ENCODE results near the gene OXER1. TPM values are rescaled to one million over a fixed set of nuclear protein-coding genes. Genes with fewer than 3 reads are reported as not detected.

OXER1 gene
- total RNA-seq: 0.57 TPM
- polyA plus RNA-seq: 3.4 TPM
- long read RNA-seq, donor 1: 0 reads
- long read RNA-seq, donor 2, transcript OXER1-201 (1 exons, 1,781 nt): major isoform, 7 of 7 reads
- long read RNA-seq, donor 2, partial matches to known transcripts: 0 of 7 reads
- long read RNA-seq, donor 2, other reads (novel, unspliced or antisense): 0 of 7 reads
- long read RNA-seq, donor 3, partial matches to known transcripts: 0 of 1 reads
- long read RNA-seq, donor 3, other reads (novel, unspliced or antisense): 0 of 1 reads
- long read RNA-seq, donor 4: 0 reads
- long read RNA-seq, donor 5, transcript OXER1-201 (1 exons, 1,781 nt): major isoform, 8 of 8 reads
- long read RNA-seq, donor 5, partial matches to known transcripts: 0 of 8 reads
- long read RNA-seq, donor 5, other reads (novel, unspliced or antisense): 0 of 8 reads
- long read RNA-seq, donor 6: 0 reads
- long read RNA-seq, donor 7: 0 reads
- long read RNA-seq, donor 8, partial matches to known transcripts: 0 of 1 reads
- long read RNA-seq, donor 8, other reads (novel, unspliced or antisense): 0 of 1 reads
- long read RNA-seq, donor 9, partial matches to known transcripts: 0 of 1 reads
- long read RNA-seq, donor 9, other reads (novel, unspliced or antisense): 0 of 1 reads
- long read RNA-seq, donor 10, partial matches to known transcripts: 0 of 1 reads
- long read RNA-seq, donor 10, other reads (novel, unspliced or antisense): 0 of 1 reads

DNA sequence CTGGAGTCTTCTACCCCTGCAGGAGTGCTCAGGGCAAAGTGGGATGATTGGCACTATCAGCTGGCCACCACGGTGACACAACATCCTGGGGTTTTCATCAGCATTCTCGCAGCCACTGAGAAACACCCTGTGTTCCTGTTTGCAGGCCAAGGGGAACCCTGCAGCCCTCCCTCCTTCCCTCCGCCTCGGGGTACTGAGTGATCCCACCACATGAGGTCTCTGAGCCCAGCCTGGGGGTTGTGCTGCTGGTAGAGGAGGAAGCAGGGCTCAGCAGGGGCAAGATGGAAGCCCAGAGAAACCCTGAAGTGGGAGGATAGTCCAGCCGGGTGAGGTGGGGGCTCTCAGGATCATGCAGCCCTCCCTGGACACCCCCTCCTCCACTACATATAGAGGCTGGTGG lies at the start of gene OXER1:
Gene OXER1 (minus strand): TSS at position 40 of the 400 bp plus-strand sequence. CDS start 73 bp downstream, outside the sequence.
- DNase-seq (ENCODE audit: low read depth in 6 of 9, low spot score in 9 of 9): no peak
- H3K4me1 ChIP-seq (ENCODE audit: control insufficient read depth in 2 of 2, insufficient read depth in 2 of 2, low read length in 2 of 2): no peaks in the 10 kb centered on the region
- no peaks in the 10 kb centered on the region for H3K27me3 ChIP-seq (ENCODE audit: control insufficient read depth in 2 of 2, insufficient read depth in 1 of 2, low read length in 1 of 2)
- no peak within 1 kb of the TSS for H3K27ac ChIP-seq (ENCODE audit: low read depth in 1 of 2, low read length in 1 of 2)
- 34% methylated on average over 5 of the region's 5 CpGs for WGBS
- peaks cover 0 to 1% of the 10 kb centered on the region in 2 donors for H3K9me3 ChIP-seq (ENCODE audit: control insufficient read depth in 2 of 2, insufficient read depth in 1 of 2, low read length in 1 of 2)
- H3K36me3 ChIP-seq (ENCODE audit: control insufficient read depth in 2 of 2, insufficient read depth in 2 of 2, low read length in 1 of 2): peaks cover 45 to 57% of the 10 kb centered on the region in 2 donors
- no peak within 1 kb of the TSS for H3K4me3 ChIP-seq (ENCODE audit: low read length in 2 of 2)

DNA sequence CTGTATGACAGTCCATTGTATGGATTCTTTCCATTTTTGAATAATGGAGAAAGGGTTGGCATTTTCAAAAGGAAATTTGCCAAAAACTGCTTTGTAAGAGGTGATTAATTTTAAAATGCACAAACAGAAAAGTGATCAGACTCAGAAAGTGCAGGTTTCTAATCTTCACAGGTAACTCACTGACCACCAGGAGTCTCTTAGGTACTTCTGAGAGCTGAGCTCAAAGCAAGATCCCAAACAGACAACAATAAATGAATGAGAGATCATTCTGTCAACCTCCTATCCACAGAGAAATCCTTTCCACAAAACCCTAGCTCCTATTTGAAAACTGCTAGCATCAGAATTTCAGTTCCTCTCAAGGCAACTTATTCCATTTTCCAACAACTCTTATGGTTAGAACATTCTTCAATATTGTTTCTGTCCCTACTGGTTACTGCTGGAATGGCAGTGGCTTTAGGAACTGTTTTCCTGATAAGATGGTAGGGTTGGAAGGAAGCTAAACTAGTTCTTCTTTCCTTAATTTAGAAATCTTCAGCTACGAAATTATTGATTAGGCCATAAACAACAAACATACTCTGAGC lies 49.1 kb upstream of the OXER1 start:
- Histone ChIP-seq H3K27me3 (ENCODE audit: control insufficient read depth in 2 of 2, insufficient read depth in 1 of 2, low read length in 1 of 2) (peaks cover 0 to 3% of the 10 kb centered on the region in 2 donors), H3K9me3 (ENCODE audit: control insufficient read depth in 2 of 2, insufficient read depth in 1 of 2, low read length in 1 of 2) (no peaks in the 10 kb centered on the region), H3K27ac (ENCODE audit: low read depth in 1 of 2, low read length in 1 of 2) (no peak overlapping the region), H3K36me3 (ENCODE audit: control insufficient read depth in 2 of 2, insufficient read depth in 2 of 2, low read length in 1 of 2) (no peaks in the 10 kb centered on the region), H3K4me3 (ENCODE audit: low read length in 2 of 2) (no peak overlapping the region), H3K4me1 (ENCODE audit: control insufficient read depth in 2 of 2, insufficient read depth in 2 of 2, low read length in 2 of 2) (peaks cover 5 to 23% of the 10 kb centered on the region in 2 donors)
- peak in 1 of 9 donors; percentile 33 for DNase-seq (ENCODE audit: low read depth in 6 of 9, low spot score in 9 of 9)
- 0% methylated on average over 1 of the region's 1 CpG for WGBS

DNA sequence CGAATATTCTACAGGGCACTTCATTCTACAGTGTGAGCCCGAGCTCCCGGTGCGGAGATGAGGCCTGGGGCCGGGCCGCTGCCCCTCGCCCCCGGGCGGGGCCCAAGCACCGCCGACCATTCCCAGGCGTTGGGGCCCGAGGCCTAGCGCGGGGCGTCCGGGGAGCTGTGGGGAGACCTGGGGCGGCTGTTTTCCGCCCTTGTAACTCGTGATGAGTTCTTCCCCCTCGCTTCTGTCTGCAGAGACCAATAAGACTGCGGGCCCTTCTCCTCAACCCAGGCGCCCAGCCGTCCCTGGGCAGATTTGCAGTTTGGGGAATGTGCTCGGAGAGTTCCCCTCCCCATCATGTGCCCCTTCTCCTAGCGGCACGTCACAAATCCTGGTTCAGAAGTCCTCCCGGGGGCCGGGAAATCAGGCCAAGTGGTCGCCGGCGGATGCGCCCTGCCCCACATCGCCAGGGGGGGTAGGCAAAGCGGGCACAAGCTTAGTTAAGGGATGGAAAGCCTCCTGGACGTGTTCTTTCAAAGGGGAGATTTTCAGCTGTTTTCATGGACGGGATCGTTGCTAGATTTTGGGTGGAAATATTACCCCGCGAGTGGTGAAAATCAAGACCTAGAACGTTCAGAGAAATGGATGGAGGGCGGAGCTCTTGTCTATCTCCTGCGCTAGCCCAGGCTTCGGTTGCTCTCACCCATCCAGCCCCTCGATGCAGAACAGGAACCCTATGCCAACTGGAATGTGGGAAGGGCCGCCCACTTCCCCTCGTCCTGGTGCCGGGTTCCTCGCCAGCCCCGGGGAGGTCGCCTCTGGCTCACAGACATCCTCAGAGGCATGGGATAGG lies 47.3 kb upstream of the OXER1 start:
- H3K4me1 ChIP-seq (ENCODE audit: control insufficient read depth in 2 of 2, insufficient read depth in 2 of 2, low read length in 2 of 2): peaks cover 5 to 23% of the 10 kb centered on the region in 2 donors
- peaks cover 0 to 3% of the 10 kb centered on the region in 2 donors for H3K27me3 ChIP-seq (ENCODE audit: control insufficient read depth in 2 of 2, insufficient read depth in 1 of 2, low read length in 1 of 2)
- no peaks in the 10 kb centered on the region for H3K9me3 ChIP-seq (ENCODE audit: control insufficient read depth in 2 of 2, insufficient read depth in 1 of 2, low read length in 1 of 2)
- no peaks in the 10 kb centered on the region for H3K36me3 ChIP-seq (ENCODE audit: control insufficient read depth in 2 of 2, insufficient read depth in 2 of 2, low read length in 1 of 2)
- H3K27ac ChIP-seq (ENCODE audit: low read depth in 1 of 2, low read length in 1 of 2): peak overlapping the region; percentile 94 to 98
- peak in 7 of 9 donors; percentile 36 to 74 (median 44) for DNase-seq (ENCODE audit: low read depth in 6 of 9, low spot score in 9 of 9)
- under 1% methylated on average over 51 of the region's 51 CpGs for WGBS
- peak overlapping the region; percentile 65 to 69 for H3K4me3 ChIP-seq (ENCODE audit: low read length in 2 of 2)

DNA sequence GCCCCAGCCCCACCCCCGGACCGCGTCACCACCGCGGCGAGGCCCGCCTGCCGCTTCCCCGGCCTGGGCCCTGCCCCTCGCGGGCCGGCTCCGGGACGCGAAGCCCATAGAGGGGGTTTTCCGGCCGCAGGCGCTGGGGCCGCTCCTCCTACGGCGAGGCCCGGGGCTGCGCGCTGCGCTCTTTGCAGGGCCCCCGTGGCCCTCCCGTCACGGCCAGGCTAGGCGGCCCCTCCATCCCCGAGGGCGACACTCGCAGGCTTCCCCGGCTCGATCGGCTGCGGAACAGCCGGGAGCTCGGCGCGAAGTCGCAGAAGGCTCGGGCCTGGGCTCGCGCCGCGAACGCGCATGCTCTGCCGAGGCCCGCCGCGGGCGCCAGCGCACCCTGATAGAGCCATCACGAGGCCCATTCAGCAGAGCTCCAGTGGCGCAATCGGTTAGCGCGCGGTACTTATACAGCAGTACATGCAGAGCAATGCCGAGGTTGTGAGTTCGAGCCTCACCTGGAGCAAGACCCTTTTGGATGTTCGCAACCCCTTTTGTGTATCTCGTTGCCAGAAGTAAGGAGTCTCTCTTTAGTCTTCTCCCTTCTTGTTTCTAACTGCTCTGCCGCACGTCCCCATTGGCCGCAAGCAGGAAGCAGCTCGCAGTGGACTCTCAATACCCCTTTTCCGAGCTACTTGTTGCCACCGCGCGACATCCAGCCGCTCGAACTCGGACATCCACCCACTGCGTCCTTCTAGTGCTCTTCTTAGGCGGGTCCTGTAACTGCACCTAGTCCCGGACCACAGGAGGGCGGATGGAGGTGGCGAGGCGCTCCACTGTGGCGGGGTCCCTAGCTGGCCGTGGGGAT lies 46.4 kb upstream of the OXER1 start:
- H3K4me1 ChIP-seq (ENCODE audit: control insufficient read depth in 2 of 2, insufficient read depth in 2 of 2, low read length in 2 of 2): peaks cover 5 to 23% of the 10 kb centered on the region in 2 donors
- H3K9me3 ChIP-seq (ENCODE audit: control insufficient read depth in 2 of 2, insufficient read depth in 1 of 2, low read length in 1 of 2): no peaks in the 10 kb centered on the region
- H3K36me3 ChIP-seq (ENCODE audit: control insufficient read depth in 2 of 2, insufficient read depth in 2 of 2, low read length in 1 of 2): no peaks in the 10 kb centered on the region
- WGBS: under 1% methylated on average over 83 of the region's 83 CpGs
- DNase-seq (ENCODE audit: low read depth in 6 of 9, low spot score in 9 of 9): peak; percentile 86 to 98 (median 94)
- peaks cover 0 to 3% of the 10 kb centered on the region in 2 donors for H3K27me3 ChIP-seq (ENCODE audit: control insufficient read depth in 2 of 2, insufficient read depth in 1 of 2, low read length in 1 of 2)
- peak overlapping the region; percentile 94 to 98 for H3K27ac ChIP-seq (ENCODE audit: low read depth in 1 of 2, low read length in 1 of 2)
- H3K4me3 ChIP-seq (ENCODE audit: low read length in 2 of 2): peak overlapping the region; percentile 65 to 69

GRCh38 chr2:42809819-42810120 lies 45.8 kb upstream of the OXER1 start:
- WGBS: under 1% methylated on average over 35 of the region's 35 CpGs
- peak overlapping the region; percentile 37 to 65 for H3K4me3 ChIP-seq (ENCODE audit: low read length in 2 of 2)
- H3K9me3 ChIP-seq (ENCODE audit: control insufficient read depth in 2 of 2, insufficient read depth in 1 of 2, low read length in 1 of 2): no peaks in the 10 kb centered on the region
- peaks cover 5 to 23% of the 10 kb centered on the region in 2 donors for H3K4me1 ChIP-seq (ENCODE audit: control insufficient read depth in 2 of 2, insufficient read depth in 2 of 2, low read length in 2 of 2)
- H3K27me3 ChIP-seq (ENCODE audit: control insufficient read depth in 2 of 2, insufficient read depth in 1 of 2, low read length in 1 of 2): peaks cover 0 to 3% of the 10 kb centered on the region in 2 donors
- no peaks in the 10 kb centered on the region for H3K36me3 ChIP-seq (ENCODE audit: control insufficient read depth in 2 of 2, insufficient read depth in 2 of 2, low read length in 1 of 2)
- peak overlapping the region; percentile 39 to 98 for H3K27ac ChIP-seq (ENCODE audit: low read depth in 1 of 2, low read length in 1 of 2)
- DNase-seq (ENCODE audit: low read depth in 6 of 9, low spot score in 9 of 9): peak in 1 of 9 donors; percentile 59

DNA sequence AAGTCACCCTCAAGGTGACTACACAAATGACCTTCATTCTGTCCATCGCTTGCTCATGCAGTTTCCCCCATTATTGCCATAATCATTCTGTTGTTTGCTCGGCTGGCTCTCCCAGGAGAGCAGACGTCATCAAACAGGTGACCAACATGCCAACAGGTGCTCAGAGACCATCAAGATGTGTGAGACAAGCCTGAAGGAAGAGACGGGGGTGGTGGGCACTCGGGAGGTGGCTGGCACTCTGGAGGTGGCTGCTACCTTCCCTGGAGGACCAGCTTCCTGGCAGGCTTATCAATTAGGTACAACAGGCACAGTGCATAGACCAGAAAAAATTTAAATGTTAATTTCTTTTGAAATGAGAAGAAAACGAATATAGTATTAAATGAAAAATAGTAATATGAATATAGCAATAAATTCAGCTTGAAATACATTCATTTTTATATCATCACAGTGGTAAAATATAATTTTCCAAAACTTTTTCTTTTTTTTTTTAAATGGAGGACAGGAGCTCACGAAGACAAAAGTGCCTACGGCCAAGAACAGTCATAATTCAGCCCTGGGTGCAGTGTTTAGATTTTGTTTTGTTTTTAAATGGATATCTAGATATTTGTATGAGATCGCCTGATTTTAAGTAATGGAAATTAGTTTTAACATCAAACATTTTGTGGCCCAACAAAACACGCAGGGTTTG lies 45.3 kb upstream of the OXER1 start:
- WGBS: 60% methylated on average over 10 of the region's 10 CpGs
- H3K36me3 ChIP-seq (ENCODE audit: control insufficient read depth in 2 of 2, insufficient read depth in 2 of 2, low read length in 1 of 2): no peaks in the 10 kb centered on the region
- H3K4me1 ChIP-seq (ENCODE audit: control insufficient read depth in 2 of 2, insufficient read depth in 2 of 2, low read length in 2 of 2): peaks cover 5 to 23% of the 10 kb centered on the region in 2 donors
- H3K4me3 ChIP-seq (ENCODE audit: low read length in 2 of 2): peak overlapping the region; percentile 37 to 65
- DNase-seq (ENCODE audit: low read depth in 6 of 9, low spot score in 9 of 9): no peak
- peak overlapping the region; percentile 39 to 98 for H3K27ac ChIP-seq (ENCODE audit: low read depth in 1 of 2, low read length in 1 of 2)
- no peaks in the 10 kb centered on the region for H3K9me3 ChIP-seq (ENCODE audit: control insufficient read depth in 2 of 2, insufficient read depth in 1 of 2, low read length in 1 of 2)
- peaks cover 0 to 3% of the 10 kb centered on the region in 2 donors for H3K27me3 ChIP-seq (ENCODE audit: control insufficient read depth in 2 of 2, insufficient read depth in 1 of 2, low read length in 1 of 2)

GRCh38 chr2:42808301-42808700 lies 44.4 kb upstream of the OXER1 start:
- peaks cover 0 to 3% of the 10 kb centered on the region in 2 donors for H3K27me3 ChIP-seq (ENCODE audit: control insufficient read depth in 2 of 2, insufficient read depth in 1 of 2, low read length in 1 of 2)
- DNase-seq (ENCODE audit: low read depth in 6 of 9, low spot score in 9 of 9): no peak
- 95% methylated on average over 5 of the region's 5 CpGs for WGBS

More at GRCh38 chr2:42808301-42808700, 44.4 kb upstream of the OXER1 start:
- Histone ChIP-seq H3K36me3 (ENCODE audit: control insufficient read depth in 2 of 2, insufficient read depth in 2 of 2, low read length in 1 of 2) (no peaks in the 10 kb centered on the region), H3K9me3 (ENCODE audit: control insufficient read depth in 2 of 2, insufficient read depth in 1 of 2, low read length in 1 of 2) (no peaks in the 10 kb centered on the region), H3K4me3 (ENCODE audit: low read length in 2 of 2) (no peak overlapping the region), H3K4me1 (ENCODE audit: control insufficient read depth in 2 of 2, insufficient read depth in 2 of 2, low read length in 2 of 2) (peaks cover 5 to 23% of the 10 kb centered on the region in 2 donors), H3K27ac (ENCODE audit: low read depth in 1 of 2, low read length in 1 of 2) (no peak overlapping the region)
